K562 (cell line): ENCODE results near the gene IL1B. TPM values are rescaled to one million over a fixed set of nuclear protein-coding genes. Genes with fewer than 3 reads are reported as not detected.

Experiments
- ARID3A ChIP-seq: IDR thresholded peaks from 2 replicates; pipeline ENCODE4 v1.6.1; 2012; ENCODE audit warnings: low read depth, low read length, improper control_type of control experiment, borderline replicate concordance
- BHLHE40 ChIP-seq: IDR thresholded peaks from 2 replicates; pipeline ENCODE4 v1.6.1; 2011; ENCODE audit warnings: low read length, improper control_type of control experiment
- BRD4 ChIP-seq: fragments of 200-600 bp; sonication (generic); IDR thresholded peaks from 2 replicates; pipeline ENCODE4 v1.6.1; 2017; ENCODE audit warnings: inconsistent platforms
- CBFB ChIP-seq: sonication (generic); formaldehyde crosslinking; IDR thresholded peaks from 2 replicates; pipeline ENCODE4 v1.4.0; 2020; ENCODE audit warnings: mild to moderate bottlenecking, missing genetic modification reagents
- DPF2 ChIP-seq: fragments of 450-650 bp; IDR thresholded peaks from 2 replicates; pipeline ENCODE4 v1.6.1; 2016
- EP300 ChIP-seq: IDR thresholded peaks from 2 replicates; pipeline ENCODE4 v1.6.1; 2012; ENCODE audit warnings: low read length, improper control_type of control experiment
- FOSL1 ChIP-seq: fragments of 200-800 bp; sonication (Bioruptor generic); conservative IDR thresholded peaks from 2 replicates; pipeline ENCODE4 v1.6.1; 2016; ENCODE audit warnings: missing genetic modification characterization, missing compliant biosample characterization
- FOXA1 ChIP-seq: fragments of 450-650 bp; IDR thresholded peaks from 2 replicates; pipeline ENCODE4 v1.6.1; 2016; ENCODE audit warnings: mild to moderate bottlenecking, borderline replicate concordance
- FOXA3 ChIP-seq, 2 experiments: fragments of 450-650 bp in 1 of 2; sonication (generic) in 1 of 2; formaldehyde crosslinking; IDR thresholded peaks in 1 of 2; conservative IDR thresholded peaks in 1 of 2; 2 replicates each; pipeline versions ENCODE4 v1.4.0 to v1.8.0; 2020 to 2022; ENCODE audit warnings: mild to moderate bottlenecking in 2 of 2, missing genetic modification reagents in 1 of 2
- FOXK1 ChIP-seq: sonication (generic); formaldehyde crosslinking; IDR thresholded peaks from 2 replicates; pipeline ENCODE4 v1.8.0; 2022; ENCODE audit warnings: missing genetic modification reagents, mild to moderate bottlenecking, borderline replicate concordance
- JUN ChIP-seq, 2 experiments: sonication (generic) in 1 of 2; formaldehyde crosslinking in 1 of 2; IDR thresholded peaks; 2 replicates each; pipeline versions ENCODE4 v1.6.1 to v1.8.0; 2012 to 2022; ENCODE audit warnings: borderline replicate concordance in 2 of 2, mild to moderate bottlenecking in 2 of 2, improper control_type of control experiment in 1 of 2, low read depth in 1 of 2, low read length in 1 of 2, missing genetic modification reagents in 1 of 2
- JUND ChIP-seq, 2 experiments: IDR thresholded peaks; 2 replicates in 1 of 2; 3 replicates in 1 of 2; pipeline ENCODE4 v1.6.1; 2011; ENCODE audit warnings: borderline replicate concordance in 2 of 2, low read depth in 2 of 2, low read length in 2 of 2, improper control_type of control experiment in 1 of 2, missing biosample characterization in 1 of 2, missing genetic modification characterization in 1 of 2, missing genetic modification reagents in 1 of 2
- MED1 ChIP-seq: sonication (generic); formaldehyde crosslinking; IDR thresholded peaks from 2 replicates; pipeline ENCODE4 v1.8.1; 2023; ENCODE audit warnings: missing genetic modification reagents, borderline replicate concordance
- NCOA1 ChIP-seq: fragments of 450-650 bp; IDR thresholded peaks from 2 replicates; pipeline ENCODE4 v1.6.1; 2016; ENCODE audit warnings: low read depth
- NCOA2 ChIP-seq, 2 experiments: fragments of 450-650 bp; IDR thresholded peaks; 2 replicates each; pipeline ENCODE4 v1.6.1; 2018; ENCODE audit warnings: mild to moderate bottlenecking in 2 of 2, moderate library complexity in 1 of 2; ENCODE audit not compliant: partially characterized antibody in 2 of 2
- SREBF1 ChIP-seq: fragments of 150-350 bp; IDR thresholded peaks from 2 replicates; pipeline ENCODE4 v1.6.1; 2014; ENCODE audit warnings: antibody characterized with exemption, low read depth, low read length, borderline replicate concordance
- TBL1XR1 ChIP-seq, 2 experiments: IDR thresholded peaks; 2 replicates each; pipeline ENCODE4 v1.6.1; 2012; ENCODE audit warnings: improper control_type of control experiment in 2 of 2, low read length in 2 of 2, mild to moderate bottlenecking in 1 of 2
- ZNF165 ChIP-seq: fragments of 250-450 bp; sonication (Bioruptor Pico); IDR thresholded peaks from 2 replicates; pipeline ENCODE4 v1.4.0; 2020; ENCODE audit warnings: borderline replicate concordance
- ZNF280B ChIP-seq: fragments of 250-450 bp; sonication (Bioruptor Pico); IDR thresholded peaks from 2 replicates; pipeline ENCODE4 v1.5.1; 2021; ENCODE audit warnings: mild to moderate bottlenecking
- ZNF445 ChIP-seq: fragments of 250-450 bp; sonication (Bioruptor Pico); IDR thresholded peaks from 2 replicates; pipeline ENCODE4 v1.4.0; 2020; ENCODE audit warnings: low read depth, mild to moderate bottlenecking, moderate library complexity
- polyA plus RNA-seq, 8 experiments: library from polyadenylated mRNA; depleted of rRNA in 4 of 8; stranded (reverse) in 5 of 8; unstranded in 3 of 8; fragments of >200 nt; fragmentation: Nextera tagmentation in 2 of 8; fragmentation: Illumina TruSeq in 1 of 8; extraction: Ambion mirVana in 2 of 8; extraction: Trizol in 1 of 8; gene quantifications; 2 replicates each; pipeline versions ENCODE4 v1.2.1 to v1.2.3, GENCODE V29; 2011 to 2014; ENCODE audit warnings: inconsistent platforms in 1 of 8, missing spikeins in 1 of 8
- total RNA-seq, 7 experiments: library from RNA; depleted of rRNA in 6 of 7; stranded (reverse); fragments of >200 nt in 6 of 7; fragmentation: Illumina TruSeq in 2 of 7; extraction: Trizol in 2 of 7; gene quantifications; 2 replicates each; pipeline versions ENCODE4 v1.2.1 to v1.2.3, GENCODE V29; 2011 to 2021; ENCODE audit warnings: low replicate concordance in 1 of 7
- TF ChIP-seq, protein P1 (sequence below): fragments of 450-650 bp; conservative IDR thresholded peaks from 2 replicates; pipeline ENCODE4 v1.6.1; 2016; ENCODE audit warnings: missing genetic modification characterization, low read depth, mild to moderate bottlenecking, control low read depth, missing compliant biosample characterization

Gene IL1B
- total and polyA plus RNA-seq, 9 of the 15 experiments (the other 6 are each of a cell fraction or from before 2014, with no cell fraction given) = 0.29 TPM; not detected in 8

GRCh38 chr2:112869258-112869842 lies 32.8 kb upstream of the IL1B start (continued):
- TF ChIP-seq ZNF280B (CRISPR knock-in tag) = no peak
- no peak; a peak in 1 of 4 replicates for TF ChIP-seq FOXA3 (CRISPR knock-in tag; conservative IDR thresholded peaks at IDR 0.05 in 1 of 2, IDR thresholded peaks at IDR 0.05 in 1 of 2)
- no peak; the same call in 1 of the 2 replicates for TF ChIP-seq EP300
- no peak for TF ChIP-seq NCOA1
- TF ChIP-seq JUN (IDR thresholded peaks at IDR 0.05; ENCODE audit: borderline replicate concordance, low read depth, low read length) = peak; percentile 42; the same call in 1 of the 2 replicates
- no peak for TF ChIP-seq JUN (CRISPR knock-in tag; IDR thresholded peaks at IDR 0.05; ENCODE audit: borderline replicate concordance)
- 0 out of 2 replicates have a peak, but pooled peaks have one; percentile 12 for TF ChIP-seq ARID3A
- TF ChIP-seq NCOA2 (IDR thresholded peaks at IDR 0.05; ENCODE audit: partially characterized antibody in 2 of 2) = no peak
- no peak for TF ChIP-seq CBFB (CRISPR knock-in tag)
- no peak for TF ChIP-seq BRD4
- TF ChIP-seq, protein P1, sequence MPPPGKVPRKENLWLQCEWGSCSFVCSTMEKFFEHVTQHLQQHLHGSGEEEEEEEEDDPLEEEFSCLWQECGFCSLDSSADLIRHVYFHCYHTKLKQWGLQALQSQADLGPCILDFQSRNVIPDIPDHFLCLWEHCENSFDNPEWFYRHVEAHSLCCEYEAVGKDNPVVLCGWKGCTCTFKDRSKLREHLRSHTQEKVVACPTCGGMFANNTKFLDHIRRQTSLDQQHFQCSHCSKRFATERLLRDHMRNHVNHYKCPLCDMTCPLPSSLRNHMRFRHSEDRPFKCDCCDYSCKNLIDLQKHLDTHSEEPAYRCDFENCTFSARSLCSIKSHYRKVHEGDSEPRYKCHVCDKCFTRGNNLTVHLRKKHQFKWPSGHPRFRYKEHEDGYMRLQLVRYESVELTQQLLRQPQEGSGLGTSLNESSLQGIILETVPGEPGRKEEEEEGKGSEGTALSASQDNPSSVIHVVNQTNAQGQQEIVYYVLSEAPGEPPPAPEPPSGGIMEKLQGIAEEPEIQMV (tag) = no peak
- no peak for TF ChIP-seq ZNF165 (CRISPR knock-in tag)
- TF ChIP-seq FOXK1 (CRISPR knock-in tag) = no peak
- TF ChIP-seq JUND (IDR thresholded peaks at IDR 0.05; ENCODE audit: borderline replicate concordance, low read depth, low read length) = peak; percentile 90
- peak; percentile 80; the same call in 2 of the 3 replicates for TF ChIP-seq JUND (tag; IDR thresholded peaks at IDR 0.05; ENCODE audit: borderline replicate concordance, low read depth, low read length)
- TF ChIP-seq MED1 (CRISPR knock-in tag) = no peak
- TF ChIP-seq ZNF445 (CRISPR knock-in tag) = no peak
- peak; percentile 77 for TF ChIP-seq DPF2
- no peak for TF ChIP-seq SREBF1
- peak; percentile 89 for TF ChIP-seq FOSL1
- no peak for TF ChIP-seq TBL1XR1 (IDR thresholded peaks at IDR 0.05; ENCODE audit: low read length in 2 of 2)
- TF ChIP-seq FOXA1 = no peak
- TF ChIP-seq BHLHE40 = peak; percentile 45; the same call in 1 of the 2 replicates
